Central memory CD8-positive, alpha-beta T cell (primary cell): ENCODE data around the gene LATS2.
A peak's percentile ranks its signal among the peaks of the same experiment; 100 is the strongest.
"Not testable (repeated sequence)": the region's sequence is repeated elsewhere in the genome, so short reads cannot be mapped to it uniquely, and the experiment has no call there.

Experiments used
- ATAC-seq: fragments of 150-1000 bp; cut with Tn5 transposase; replicated peaks from 2 replicates; pipeline ENCODE4 v1.10.0; 2022; ENCODE audit warnings: mild to moderate bottlenecking, moderate FRiP score, moderate number of reproducible peaks; ENCODE audit not compliant: poor library complexity, severe bottlenecking; ENCODE audit errors: extremely low read depth
- DNase-seq, 2 donors: peaks; one replicate each; pipeline ENCODE4 v3.0.0; 2021; ENCODE audit warnings: low spot score in 2 of 2
- H3K27ac Mint-ChIP-seq: one replicate; pipeline ENCODE4 v1.8.0; 2022; ENCODE audit warnings: low read depth, mild to moderate bottlenecking, moderate library complexity, mixed read lengths
- H3K27me3 Mint-ChIP-seq: one replicate; pipeline ENCODE4 v1.8.0; 2022; ENCODE audit warnings: mixed read lengths
- H3K36me3 Mint-ChIP-seq: one replicate; pipeline ENCODE4 v1.8.0; 2022; ENCODE audit warnings: mild to moderate bottlenecking, moderate library complexity, mixed read lengths; ENCODE audit not compliant: insufficient read depth
- H3K4me1 Mint-ChIP-seq: one replicate; pipeline ENCODE4 v1.8.0; 2022; ENCODE audit warnings: mixed read lengths
- H3K4me3 Mint-ChIP-seq: one replicate; pipeline ENCODE4 v1.8.0; 2022; ENCODE audit warnings: mild to moderate bottlenecking, moderate library complexity, mixed read lengths
- H3K9me3 Mint-ChIP-seq: one replicate; pipeline ENCODE4 v1.8.0; 2022; ENCODE audit warnings: mixed read lengths

The LATS2 gene

GRCh38 chr13:21050288-21051197, 10.8 kb downstream of the LATS2 start:
- H3K27me3 Mint-ChIP-seq: no peaks in the 10 kb centered on the region
- no peak overlapping the region for H3K27ac Mint-ChIP-seq
- no peak overlapping the region for H3K4me3 Mint-ChIP-seq
- H3K36me3 Mint-ChIP-seq: no peaks in the 10 kb centered on the region
- H3K9me3 Mint-ChIP-seq: no peaks in the 10 kb centered on the region
- ATAC-seq (no peak), DNase-seq (no peak)
- peaks cover 5% of the 10 kb centered on the region for H3K4me1 Mint-ChIP-seq

GRCh38 chr13:21049731-21050130, 11.7 kb downstream of the LATS2 start:
- H3K27ac Mint-ChIP-seq, H3K36me3 Mint-ChIP-seq, ATAC-seq, H3K4me1 Mint-ChIP-seq, H3K4me3 Mint-ChIP-seq, H3K9me3 Mint-ChIP-seq, DNase-seq, H3K27me3 Mint-ChIP-seq: not testable (repeated sequence)

DNA sequence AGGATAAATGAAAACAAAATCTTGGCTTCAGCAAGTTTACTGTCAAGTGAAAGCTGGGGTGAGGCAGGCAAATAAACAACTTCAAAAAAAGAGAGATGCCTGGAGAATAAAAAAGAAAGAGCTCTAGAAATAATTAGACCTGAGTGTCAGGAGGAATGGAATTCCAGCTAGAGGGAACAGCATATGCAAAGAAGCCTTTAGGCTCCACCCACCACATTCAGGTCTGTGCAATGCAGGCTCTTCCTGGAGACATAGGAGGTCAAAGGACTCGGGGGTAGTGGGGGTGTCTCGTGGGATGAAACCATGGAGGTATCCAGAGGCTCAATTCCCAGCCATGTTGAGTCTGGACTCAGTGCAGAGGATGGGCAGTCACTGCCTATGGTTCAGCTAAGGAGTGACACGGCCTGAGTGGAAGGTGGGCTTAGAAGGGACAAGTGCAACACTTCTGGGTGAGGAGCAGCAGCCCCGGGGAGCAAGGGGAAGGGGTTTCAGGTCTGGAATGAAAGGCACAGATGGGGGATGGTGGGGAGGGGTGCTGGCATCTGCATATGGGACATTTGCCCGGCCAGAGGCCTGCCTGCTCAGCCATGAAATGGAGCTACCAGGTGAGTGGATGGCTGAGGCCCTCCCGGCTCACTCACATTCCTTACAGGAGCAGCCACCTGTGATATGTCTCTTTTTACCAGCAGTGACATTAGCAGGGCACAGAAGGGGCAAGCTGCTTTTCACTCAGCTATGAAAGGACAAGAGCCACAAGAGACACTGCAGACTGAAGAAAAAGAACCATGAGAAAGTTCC, 12.3 kb downstream of the LATS2 start:
- no peak overlapping the region for H3K27ac Mint-ChIP-seq
- ATAC-seq (no peak), DNase-seq (no peak)
- peaks cover 2% of the 10 kb centered on the region for H3K36me3 Mint-ChIP-seq
- peaks cover 5% of the 10 kb centered on the region for H3K4me1 Mint-ChIP-seq
- H3K9me3 Mint-ChIP-seq: no peaks in the 10 kb centered on the region
- no peak overlapping the region for H3K4me3 Mint-ChIP-seq
- H3K27me3 Mint-ChIP-seq: no peaks in the 10 kb centered on the region

- Mint-ChIP-seq H3K4me3 (no peak overlapping the region), H3K9me3 (no peaks in the 10 kb centered on the region), H3K27me3 (no peaks in the 10 kb centered on the region), H3K4me1 (no peaks in the 10 kb centered on the region), H3K27ac (no peak overlapping the region), H3K36me3 (peaks cover 2% of the 10 kb centered on the region)
- ATAC-seq (no peak), DNase-seq (no peak)
Measured at GRCh38 chr13:21047591-21048282, 13.6 kb downstream of the LATS2 start.

DNA sequence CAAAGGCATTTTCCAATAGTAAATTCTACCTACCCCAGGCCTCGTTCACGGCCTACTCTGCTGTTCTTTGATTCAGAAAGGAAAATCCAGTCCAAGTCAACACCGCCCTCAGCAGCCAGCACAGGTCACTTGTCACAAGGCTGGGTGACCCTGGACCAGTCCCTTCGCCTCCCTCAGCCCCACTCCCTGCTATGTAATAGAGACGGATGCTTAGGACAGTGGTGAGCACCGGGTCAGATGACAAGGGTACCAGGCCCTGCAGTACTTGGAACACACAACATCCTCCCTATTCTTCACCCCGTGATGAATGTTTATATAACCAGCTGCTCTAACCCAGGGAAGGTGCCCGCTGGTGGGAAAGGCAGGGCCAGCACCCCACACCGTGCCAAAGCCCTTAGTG, 14.3 kb downstream of the LATS2 start:
- Mint-ChIP-seq H3K4me1 (no peaks in the 10 kb centered on the region), H3K4me3 (no peak overlapping the region), H3K27ac (no peak overlapping the region), H3K27me3 (no peaks in the 10 kb centered on the region), H3K9me3 (no peaks in the 10 kb centered on the region), H3K36me3 (peaks cover 2% of the 10 kb centered on the region)
- DNase-seq (no peak), ATAC-seq (no peak)

DNA sequence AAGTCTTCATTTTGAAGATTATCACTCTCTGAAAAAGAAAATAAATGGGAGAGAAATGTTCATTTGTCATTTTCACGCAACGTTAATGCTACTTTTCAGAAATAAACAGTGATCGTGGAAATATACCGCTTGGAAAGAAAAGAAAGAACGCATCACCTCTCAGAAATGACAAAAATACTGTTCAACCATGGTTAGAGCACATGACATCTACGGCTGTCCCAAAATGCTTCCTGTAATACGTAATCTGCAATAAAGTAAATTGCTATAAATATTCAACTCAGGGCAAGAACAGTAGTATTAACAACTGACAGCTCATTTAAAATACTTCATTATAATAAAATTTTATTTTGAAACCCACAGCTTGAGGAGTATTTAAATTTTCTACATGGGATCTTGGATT, 15.2 kb downstream of the LATS2 start:
- Mint-ChIP-seq H3K4me3 (no peak overlapping the region), H3K27me3 (no peaks in the 10 kb centered on the region), H3K4me1 (no peaks in the 10 kb centered on the region)

DNA sequence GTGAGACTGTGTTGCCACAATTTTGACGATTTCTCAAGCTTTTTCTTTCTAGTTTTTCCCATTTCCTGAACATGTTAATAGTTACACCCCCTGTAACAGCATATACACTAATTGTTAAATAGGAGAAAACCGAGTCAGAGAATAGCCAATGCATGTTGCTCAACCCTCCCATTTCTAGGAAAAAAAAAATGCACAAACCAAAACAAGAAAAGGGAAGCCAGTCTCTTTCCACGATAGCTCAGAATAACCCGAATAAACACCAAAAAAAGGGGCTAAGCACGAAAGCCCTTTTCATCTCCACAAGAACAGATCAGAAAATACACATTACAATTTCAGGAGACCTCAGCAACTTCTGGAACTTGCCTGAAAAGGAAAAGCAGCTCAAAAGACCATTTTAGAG, 16.3 kb downstream of the LATS2 start:
- H3K4me1 Mint-ChIP-seq: peaks cover 6% of the 10 kb centered on the region
- no peaks in the 10 kb centered on the region for H3K9me3 Mint-ChIP-seq
- DNase-seq (no peak), ATAC-seq (no peak)
- H3K36me3 Mint-ChIP-seq: peaks cover 2% of the 10 kb centered on the region
- H3K4me3 Mint-ChIP-seq: no peak overlapping the region
- no peak overlapping the region for H3K27ac Mint-ChIP-seq
- H3K27me3 Mint-ChIP-seq: no peaks in the 10 kb centered on the region

More for the DNA sequence above, 15.2 kb downstream of the LATS2 start:
- DNase-seq (no peak), ATAC-seq (no peak)
- no peaks in the 10 kb centered on the region for H3K9me3 Mint-ChIP-seq
- H3K36me3 Mint-ChIP-seq: peaks cover 2% of the 10 kb centered on the region
- H3K27ac Mint-ChIP-seq: no peak overlapping the region

DNA sequence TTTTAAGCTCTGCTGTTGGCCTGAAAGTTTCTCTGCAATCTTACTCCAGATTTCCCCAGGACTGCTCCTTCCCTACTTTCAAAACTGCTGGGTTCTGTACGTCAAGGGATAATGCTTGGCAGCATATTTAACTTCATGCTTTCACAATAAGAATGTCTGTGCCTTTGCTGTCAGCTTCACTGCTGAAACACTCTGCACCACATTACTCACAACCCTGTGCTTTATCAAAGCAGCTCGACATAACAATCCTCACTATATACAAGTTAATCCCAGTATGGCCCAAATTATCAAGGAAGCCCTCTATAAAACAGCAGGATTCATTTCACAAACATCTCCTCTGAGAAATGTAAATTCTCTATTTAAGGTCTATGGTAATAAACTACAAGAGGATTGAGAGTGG, 17.5 kb downstream of the LATS2 start:
- Mint-ChIP-seq H3K4me1 (peaks cover 14% of the 10 kb centered on the region), H3K27me3 (no peaks in the 10 kb centered on the region), H3K9me3 (no peaks in the 10 kb centered on the region), H3K36me3 (peaks cover 2% of the 10 kb centered on the region), H3K27ac (no peak overlapping the region), H3K4me3 (no peak overlapping the region)
- ATAC-seq (no peak), DNase-seq (no peak)

GRCh38 chr13:21040120-21040826, 21.1 kb downstream of the LATS2 start:
- Mint-ChIP-seq H3K4me3 (no peak overlapping the region), H3K9me3 (no peaks in the 10 kb centered on the region), H3K27me3 (no peaks in the 10 kb centered on the region), H3K36me3 (peaks cover 2% of the 10 kb centered on the region), H3K4me1 (peaks cover 20% of the 10 kb centered on the region), H3K27ac (no peak overlapping the region)
- ATAC-seq: no peak
- no peak for DNase-seq

DNA sequence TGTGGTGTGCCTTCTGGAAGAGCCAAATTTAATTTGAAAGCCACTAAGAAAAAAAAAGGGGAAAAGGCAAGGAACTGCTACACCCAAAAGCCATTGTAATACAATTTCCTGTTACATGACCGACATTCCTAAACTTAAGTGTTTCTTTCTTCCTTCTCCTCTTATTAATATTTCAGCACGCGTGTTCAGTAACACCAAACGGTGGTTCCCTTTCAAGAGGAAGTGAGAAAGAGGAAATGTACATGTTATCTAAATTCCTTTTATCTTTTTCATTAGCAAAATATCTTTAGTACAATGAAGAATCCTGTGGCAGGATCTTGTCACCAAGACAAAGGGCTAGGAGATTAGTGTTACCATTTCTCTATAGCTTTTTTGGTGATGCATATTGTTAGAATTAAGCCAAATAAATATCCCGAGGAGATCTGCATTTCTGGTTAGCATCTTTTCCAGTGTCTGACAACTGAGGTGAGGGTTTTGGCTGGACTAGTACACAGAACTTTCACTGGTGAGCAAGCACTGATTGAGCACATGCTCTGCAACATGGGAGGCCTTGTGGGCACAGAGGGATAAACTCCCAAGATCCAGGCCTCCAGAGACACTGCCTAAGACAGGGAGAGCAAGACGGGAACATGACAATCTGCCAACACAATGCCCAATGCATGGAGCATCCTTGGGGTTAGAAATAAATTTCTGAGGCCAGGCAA, 22.1 kb downstream of the LATS2 start:
- no peak overlapping the region for H3K27ac Mint-ChIP-seq
- H3K27me3 Mint-ChIP-seq: no peaks in the 10 kb centered on the region
- ATAC-seq (no peak), DNase-seq (no peak)
- peak overlapping the region; percentile 34 for H3K4me3 Mint-ChIP-seq
- no peaks in the 10 kb centered on the region for H3K9me3 Mint-ChIP-seq
- H3K36me3 Mint-ChIP-seq: peaks cover under 1% of the 10 kb centered on the region
- H3K4me1 Mint-ChIP-seq: peaks cover 27% of the 10 kb centered on the region

GRCh38 chr13:21037656-21038055, 23.7 kb downstream of the LATS2 start:
- H3K27ac Mint-ChIP-seq: no peak overlapping the region
- H3K27me3 Mint-ChIP-seq: no peaks in the 10 kb centered on the region
- no peak overlapping the region for H3K4me3 Mint-ChIP-seq
- no peaks in the 10 kb centered on the region for H3K9me3 Mint-ChIP-seq
- H3K36me3 Mint-ChIP-seq: no peaks in the 10 kb centered on the region
- ATAC-seq (no peak), DNase-seq (no peak)
- peaks cover 27% of the 10 kb centered on the region for H3K4me1 Mint-ChIP-seq

GRCh38 chr13:21035498-21035897, 25.9 kb downstream of the LATS2 start:
- H3K4me1 Mint-ChIP-seq: peaks cover 26% of the 10 kb centered on the region

More at GRCh38 chr13:21035498-21035897, 25.9 kb downstream of the LATS2 start:
- no peak overlapping the region for H3K4me3 Mint-ChIP-seq
- ATAC-seq (no peak), DNase-seq (no peak)
- H3K9me3 Mint-ChIP-seq: no peaks in the 10 kb centered on the region
- H3K27me3 Mint-ChIP-seq: no peaks in the 10 kb centered on the region
- H3K36me3 Mint-ChIP-seq: no peaks in the 10 kb centered on the region
- H3K27ac Mint-ChIP-seq: peak overlapping the region; percentile 11
